ENCODE measurements around the gene IQGAP2. TPM values are rescaled to one million over a fixed set of nuclear protein-coding genes. Genes with fewer than 3 reads are reported as not detected.

The IQGAP2 gene
- total RNA-seq, 2 donors from 2014 or later, result 117 to 134 TPM

- ATAC-seq (no peak), DNase-seq (no peak)
- H3K36me3 Mint-ChIP-seq (ENCODE audit: low read depth), result peaks cover 27% of the 10 kb centered on the region
- H3K27ac Mint-ChIP-seq, result peak overlapping the region; percentile 59
- no peaks in the 10 kb centered on the region for H3K27me3 Mint-ChIP-seq
- H3K9me3 ChIP-seq (ENCODE audit: control insufficient read depth, low read length, poor library complexity, severe bottlenecking), result no peaks in the 10 kb centered on the region
- H3K4me1 Mint-ChIP-seq, result peaks cover 9% of the 10 kb centered on the region
- H3K4me3 Mint-ChIP-seq, result no peak overlapping the region
These were observed 240.3 kb downstream of the IQGAP2 start for GRCh38 chr5:76643371-76643770.

GRCh38 chr5:76649140-76649539, 246.1 kb downstream of the IQGAP2 start:
- DNase-seq (no peak), ATAC-seq (no peak)
- H3K36me3 Mint-ChIP-seq (ENCODE audit: low read depth), result peaks cover 11% of the 10 kb centered on the region
- peaks cover 6% of the 10 kb centered on the region for H3K9me3 ChIP-seq (ENCODE audit: control insufficient read depth, low read length, poor library complexity, severe bottlenecking)
- H3K27ac Mint-ChIP-seq, result no peak overlapping the region
- H3K27me3 Mint-ChIP-seq, result no peaks in the 10 kb centered on the region
- no peaks in the 10 kb centered on the region for H3K4me1 Mint-ChIP-seq
- no peak overlapping the region for H3K4me3 Mint-ChIP-seq

- Mint-ChIP-seq H3K36me3 (ENCODE audit: low read depth) (peaks cover 10% of the 10 kb centered on the region), H3K27me3 (no peaks in the 10 kb centered on the region), H3K27ac (no peak overlapping the region), H3K4me3 (no peak overlapping the region), H3K4me1 (no peaks in the 10 kb centered on the region)
- DNase-seq (no peak), ATAC-seq (no peak)
- H3K9me3 ChIP-seq (ENCODE audit: control insufficient read depth, low read length, poor library complexity, severe bottlenecking), result peaks cover 6% of the 10 kb centered on the region
These were observed 249.8 kb downstream of the IQGAP2 start for GRCh38 chr5:76652809-76653414.

- DNase-seq (no peak), ATAC-seq (no peak)
- no peaks in the 10 kb centered on the region for H3K9me3 ChIP-seq (ENCODE audit: control insufficient read depth, low read length, poor library complexity, severe bottlenecking)
- no peak overlapping the region for H3K27ac Mint-ChIP-seq
- peaks cover 5% of the 10 kb centered on the region for H3K4me1 Mint-ChIP-seq
- peaks cover 18% of the 10 kb centered on the region for H3K36me3 Mint-ChIP-seq (ENCODE audit: low read depth)
- no peak overlapping the region for H3K4me3 Mint-ChIP-seq
- H3K27me3 Mint-ChIP-seq, result no peaks in the 10 kb centered on the region
These were observed 254.0 kb downstream of the IQGAP2 start for GRCh38 chr5:76657091-76657490.

GRCh38 chr5:76657683-76658311, 254.7 kb downstream of the IQGAP2 start:
- DNase-seq (no peak), ATAC-seq (no peak)
- H3K4me1 Mint-ChIP-seq, result peaks cover 10% of the 10 kb centered on the region
- no peaks in the 10 kb centered on the region for H3K27me3 Mint-ChIP-seq
- H3K36me3 Mint-ChIP-seq (ENCODE audit: low read depth), result peaks cover 22% of the 10 kb centered on the region
- no peak overlapping the region for H3K4me3 Mint-ChIP-seq
- peak overlapping the region; percentile 51 for H3K27ac Mint-ChIP-seq
- no peaks in the 10 kb centered on the region for H3K9me3 ChIP-seq (ENCODE audit: control insufficient read depth, low read length, poor library complexity, severe bottlenecking)

GRCh38 chr5:76660360-76660759, 257.3 kb downstream of the IQGAP2 start:
- Mint-ChIP-seq H3K27ac (no peak overlapping the region), H3K27me3 (no peaks in the 10 kb centered on the region), H3K4me3 (no peak overlapping the region), H3K36me3 (ENCODE audit: low read depth) (peaks cover 25% of the 10 kb centered on the region), H3K4me1 (peaks cover 14% of the 10 kb centered on the region)
- no peak for DNase-seq
- H3K9me3 ChIP-seq (ENCODE audit: control insufficient read depth, low read length, poor library complexity, severe bottlenecking), result no peaks in the 10 kb centered on the region
- no peak for ATAC-seq

- H3K4me3 Mint-ChIP-seq, result no peak overlapping the region
- no peaks in the 10 kb centered on the region for H3K9me3 ChIP-seq (ENCODE audit: control insufficient read depth, low read length, poor library complexity, severe bottlenecking)
- DNase-seq (no peak), ATAC-seq (no peak)
- H3K36me3 Mint-ChIP-seq (ENCODE audit: low read depth), result peaks cover 22% of the 10 kb centered on the region
- no peaks in the 10 kb centered on the region for H3K27me3 Mint-ChIP-seq
- peak overlapping the region; percentile 32 for H3K27ac Mint-ChIP-seq
- H3K4me1 Mint-ChIP-seq, result peaks cover 15% of the 10 kb centered on the region
These were observed 259.4 kb downstream of the IQGAP2 start for GRCh38 chr5:76662521-76662920.

- no peaks in the 10 kb centered on the region for H3K9me3 ChIP-seq (ENCODE audit: control insufficient read depth, low read length, poor library complexity, severe bottlenecking)
- H3K36me3 Mint-ChIP-seq (ENCODE audit: low read depth), result peaks cover 18% of the 10 kb centered on the region
- no peak overlapping the region for H3K27ac Mint-ChIP-seq
- H3K4me1 Mint-ChIP-seq, result peaks cover 17% of the 10 kb centered on the region
- H3K4me3 Mint-ChIP-seq, result no peak overlapping the region
- DNase-seq (no peak), ATAC-seq (no peak)
- H3K27me3 Mint-ChIP-seq, result no peaks in the 10 kb centered on the region
These were observed 260.5 kb downstream of the IQGAP2 start for GRCh38 chr5:76663573-76663972.

- no peak for ATAC-seq
- Mint-ChIP-seq H3K27ac (peak overlapping the region; percentile 4), H3K27me3 (no peaks in the 10 kb centered on the region), H3K4me1 (peaks cover 17% of the 10 kb centered on the region), H3K36me3 (ENCODE audit: low read depth) (peaks cover 18% of the 10 kb centered on the region), H3K4me3 (no peak overlapping the region)
- no peaks in the 10 kb centered on the region for H3K9me3 ChIP-seq (ENCODE audit: control insufficient read depth, low read length, poor library complexity, severe bottlenecking)
- no peak for DNase-seq
These were observed 261.0 kb downstream of the IQGAP2 start for GRCh38 chr5:76664079-76664478.

GRCh38 chr5:76667495-76667894, 264.4 kb downstream of the IQGAP2 start:
- DNase-seq, result no peak
- H3K27ac Mint-ChIP-seq, result peak overlapping the region; percentile 62
- peaks cover 8% of the 10 kb centered on the region for H3K4me1 Mint-ChIP-seq
- no peak for ATAC-seq
- H3K36me3 Mint-ChIP-seq (ENCODE audit: low read depth), result peaks cover 20% of the 10 kb centered on the region
- no peaks in the 10 kb centered on the region for H3K9me3 ChIP-seq (ENCODE audit: control insufficient read depth, low read length, poor library complexity, severe bottlenecking)
- no peaks in the 10 kb centered on the region for H3K27me3 Mint-ChIP-seq
- no peak overlapping the region for H3K4me3 Mint-ChIP-seq

- no peak for DNase-seq
- Mint-ChIP-seq H3K4me3 (no peak overlapping the region), H3K27ac (peak overlapping the region; percentile 70), H3K4me1 (peaks cover 4% of the 10 kb centered on the region), H3K36me3 (ENCODE audit: low read depth) (peaks cover 19% of the 10 kb centered on the region), H3K27me3 (no peaks in the 10 kb centered on the region)
- no peak for ATAC-seq
- H3K9me3 ChIP-seq (ENCODE audit: control insufficient read depth, low read length, poor library complexity, severe bottlenecking), result no peaks in the 10 kb centered on the region
These were observed 266.2 kb downstream of the IQGAP2 start for GRCh38 chr5:76669245-76669644.

GRCh38 chr5:76670508-76670907, 267.4 kb downstream of the IQGAP2 start:
- ATAC-seq (no peak), DNase-seq (no peak)
- peaks cover 15% of the 10 kb centered on the region for H3K36me3 Mint-ChIP-seq (ENCODE audit: low read depth)
- H3K4me1 Mint-ChIP-seq, result peaks cover 3% of the 10 kb centered on the region
- H3K4me3 Mint-ChIP-seq, result no peak overlapping the region
- H3K27me3 Mint-ChIP-seq, result no peaks in the 10 kb centered on the region
- no peaks in the 10 kb centered on the region for H3K9me3 ChIP-seq (ENCODE audit: control insufficient read depth, low read length, poor library complexity, severe bottlenecking)
- H3K27ac Mint-ChIP-seq, result peak overlapping the region; percentile 70

GRCh38 chr5:76672242-76672641, 269.2 kb downstream of the IQGAP2 start:
- DNase-seq (no peak), ATAC-seq (no peak)
- H3K4me3 Mint-ChIP-seq, result no peak overlapping the region
- H3K36me3 Mint-ChIP-seq (ENCODE audit: low read depth), result peaks cover 20% of the 10 kb centered on the region
- H3K9me3 ChIP-seq (ENCODE audit: control insufficient read depth, low read length, poor library complexity, severe bottlenecking), result no peaks in the 10 kb centered on the region
- no peaks in the 10 kb centered on the region for H3K27me3 Mint-ChIP-seq
- H3K4me1 Mint-ChIP-seq, result peaks cover 3% of the 10 kb centered on the region
- peak overlapping the region; percentile 14 for H3K27ac Mint-ChIP-seq

- peaks cover 17% of the 10 kb centered on the region for H3K36me3 Mint-ChIP-seq (ENCODE audit: low read depth)
- H3K27ac Mint-ChIP-seq, result no peak overlapping the region
- ATAC-seq, result no peak
- H3K4me1 Mint-ChIP-seq, result no peaks in the 10 kb centered on the region
- no peak overlapping the region for H3K4me3 Mint-ChIP-seq
- H3K9me3 ChIP-seq (ENCODE audit: control insufficient read depth, low read length, poor library complexity, severe bottlenecking), result no peaks in the 10 kb centered on the region
- H3K27me3 Mint-ChIP-seq, result no peaks in the 10 kb centered on the region
- DNase-seq, result no peak
These were observed 270.0 kb downstream of the IQGAP2 start for GRCh38 chr5:76673125-76673524.
